K562 (cell line): ENCODE data around the gene NACAD. TPM values are rescaled to one million over a fixed set of nuclear protein-coding genes. Genes with fewer than 3 reads are reported as not detected.

ENCODE experiments used
- ATAC-seq: fragments of 200-7000 bp; cut with Tn5 transposase; 3 replicates; pipeline ENCODE4 v1.9.1; 2020; ENCODE audit warnings: moderate library complexity
- BruUV-seq: library from RNA; stranded (reverse); fragments of 400-500 nt; replicated peaks from 2 replicates; lab custom pipeline; 2021; lab: Mats Ljungman, UMichigan
- CTCF ChIA-PET: fragments of 300-600 bp; formaldehyde crosslinking; extraction: SDS; loops from one replicate; lab custom pipeline; 2021; ENCODE audit warnings: low intra/inter-chr PET ratio; lab: Yijun Ruan, JAX
- POLR2A ChIA-PET: fragments of 300-600, 350-650 bp; sonication (Branson Sonifier 250); formaldehyde crosslinking; extraction: SDS; loops from one replicate; lab custom pipeline; 2021; ENCODE audit warnings: antibody characterized with exemption, inconsistent platforms; lab: Yijun Ruan, JAX
- DNase-seq, 4 experiments: peaks; one replicate each; pipeline versions ENCODE4 v3.0.0 to v3.0.0-alpha.2; 2011 to 2018; ENCODE audit warnings: low spot score in 3 of 4, mixed read lengths in 3 of 4; ENCODE audit errors: extremely low read depth in 1 of 4
- FAIRE-seq: peaks from 2 replicates; lab custom pipeline; 2011; peaks lifted over from hg19 to GRCh38; lab: Jason Lieb, UNC
- H2AFZ ChIP-seq: 2 replicates; pipeline ENCODE4 v1.6.0; 2011; ENCODE audit warnings: low read depth, low read length, control low read depth, inconsistent platforms
- H3K27ac ChIP-seq: fragments of 200-600 bp; 3 replicates; pipeline ENCODE4 v1.8.0; 2011; ENCODE audit warnings: low read depth, mild to moderate bottlenecking, control low read depth, inconsistent platforms, low read length, moderate library complexity, mixed read lengths; ENCODE audit errors: extremely low read depth
- H3K27me3 ChIP-seq, 2 experiments: fragments of 300-600 bp in 1 of 2; 2 replicates in 1 of 2; 3 replicates in 1 of 2; pipeline versions ENCODE4 v1.6.0 to v1.8.0; 2011; ENCODE audit warnings: inconsistent platforms in 2 of 2, low read length in 2 of 2, mild to moderate bottlenecking in 1 of 2, mixed read lengths in 1 of 2, moderate library complexity in 1 of 2; ENCODE audit not compliant: control insufficient read depth in 2 of 2, insufficient read depth in 2 of 2
- H3K36me3 ChIP-seq: fragments of 300-600 bp; 3 replicates; pipeline ENCODE4 v1.8.0; 2011; ENCODE audit warnings: mild to moderate bottlenecking, low read length, inconsistent platforms; ENCODE audit not compliant: control insufficient read depth, insufficient read depth
- H3K4me1 ChIP-seq, 2 experiments: fragments of 200-600 bp in 1 of 2; replicated peaks in 1 of 2; 2 replicates in 1 of 2; 3 replicates in 1 of 2; pipeline versions ENCODE4 v1.5.1 to v1.8.0; 2011; ENCODE audit warnings: inconsistent platforms in 2 of 2, low read length in 2 of 2, mild to moderate bottlenecking in 1 of 2, mixed read lengths in 1 of 2, moderate library complexity in 1 of 2; ENCODE audit not compliant: control insufficient read depth in 2 of 2, insufficient read depth in 2 of 2
- H3K4me2 ChIP-seq: 2 replicates; pipeline ENCODE4 v1.6.1; 2011; ENCODE audit warnings: low read length, control low read depth, inconsistent platforms, mixed read lengths; ENCODE audit not compliant: insufficient read depth
- H3K4me3 ChIP-seq: fragments of 200-600 bp; sonication (generic), shearing (Covaris generic); 2 replicates; pipeline ENCODE4 v1.5.1; 2016; ENCODE audit warnings: control low read depth, inconsistent platforms
- H3K79me2 ChIP-seq: fragments of 200-600 bp; 3 replicates; pipeline ENCODE4 v1.8.0; 2011; ENCODE audit warnings: low read length, inconsistent platforms; ENCODE audit not compliant: control insufficient read depth, insufficient read depth
- H3K9ac ChIP-seq, 2 experiments: 2 replicates each; pipeline versions ENCODE4 v1.6.0 to v1.6.1; 2011; ENCODE audit warnings: low read depth in 2 of 2, low read length in 2 of 2, control low read depth in 1 of 2, inconsistent platforms in 1 of 2, mild to moderate bottlenecking in 1 of 2, mixed read lengths in 1 of 2; ENCODE audit not compliant: insufficient read depth in 1 of 2
- H3K9me1 ChIP-seq: one replicate; pipeline ENCODE4 v1.6.0; 2011; ENCODE audit warnings: inconsistent platforms, mild to moderate bottlenecking, low read length, moderate library complexity; ENCODE audit not compliant: control insufficient read depth, insufficient read depth
- H3K9me3 ChIP-seq: replicated peaks from 2 replicates; pipeline ENCODE4 v1.5.1; 2011; ENCODE audit warnings: low read depth, low read length, inconsistent platforms; ENCODE audit not compliant: control insufficient read depth, insufficient read depth
- H4K20me1 ChIP-seq: replicated peaks from 2 replicates; pipeline ENCODE4 v1.6.1; 2011; ENCODE audit warnings: low read length, inconsistent platforms, mixed read lengths; ENCODE audit not compliant: control insufficient read depth, insufficient read depth
- FOXP4 ChIP-seq: sonication (generic); formaldehyde crosslinking; IDR thresholded peaks from 2 replicates; pipeline ENCODE4 v1.8.0; 2022; ENCODE audit warnings: mild to moderate bottlenecking, missing genetic modification reagents, borderline replicate concordance
- NR3C1 ChIP-seq: sonication (generic); formaldehyde crosslinking; IDR thresholded peaks from 2 replicates; pipeline ENCODE4 v1.8.1; 2022; ENCODE audit warnings: missing genetic modification reagents
- ZNF197 ChIP-seq: fragments of 200-800 bp; sonication (Bioruptor generic); IDR thresholded peaks from 2 replicates; pipeline ENCODE4 v1.6.1; 2016; ENCODE audit warnings: low read depth, missing genetic modification characterization, missing compliant biosample characterization
- WGBS: fragments of 100-300 bp; shearing (Covaris generic); methylation state at CpG from one replicate; pipeline ENCODE4 v1.1.6; 2016; ENCODE audit warnings: low coverage, mixed read lengths; ENCODE audit not compliant: insufficient coverage; ENCODE audit errors: missing lambda C conversion rate; 5-methylcytosine and 5-hydroxymethylcytosine counted together
- in situ Hi-C: fragments of 300-500 bp; cut with MboI; formaldehyde crosslinking; loops from 4 replicates; pipeline ENCODE4 v1.15.0; 2018; ENCODE audit warnings: inconsistent platforms, mixed read lengths
- intact Hi-C: fragments of 100-400 bp; cut with micrococcal nuclease; formaldehyde crosslinking; loops from 2 replicates; pipeline ENCODE4 v1.14.2; 2022
- polyA plus RNA-seq, 8 experiments: library from polyadenylated mRNA; depleted of rRNA in 4 of 8; stranded (reverse) in 5 of 8; unstranded in 3 of 8; fragments of >200 nt; fragmentation: Nextera tagmentation in 2 of 8; fragmentation: Illumina TruSeq in 1 of 8; extraction: Ambion mirVana in 2 of 8; extraction: Trizol in 1 of 8; gene quantifications; 2 replicates each; pipeline versions ENCODE4 v1.2.1 to v1.2.3, GENCODE V29; 2011 to 2014; ENCODE audit warnings: inconsistent platforms in 1 of 8, missing spikeins in 1 of 8
- total RNA-seq, 7 experiments: library from RNA; depleted of rRNA in 6 of 7; stranded (reverse); fragments of >200 nt in 6 of 7; fragmentation: Illumina TruSeq in 2 of 7; extraction: Trizol in 2 of 7; gene quantifications; 2 replicates each; pipeline versions ENCODE4 v1.2.1 to v1.2.3, GENCODE V29; 2011 to 2021; ENCODE audit warnings: low replicate concordance in 1 of 7

Gene NACAD
- total and polyA plus RNA-seq, 9 of the 15 experiments (the other 6 are each of a cell fraction or from before 2014, with no cell fraction given), result under 0.01 to 0.03 (median 0.02) TPM; not detected in 5

- POLR2A ChIA-PET, result no interaction called here
- no peaks in the 10 kb centered on the region for H3K9me1 ChIP-seq
- peaks cover 49% of the 10 kb centered on the region for H3K36me3 ChIP-seq
- H4K20me1 ChIP-seq, result peaks cover 15% of the 10 kb centered on the region
- FAIRE-seq (no peak), ATAC-seq (no peak), DNase-seq (no peak)
- no peak overlapping the region for H3K27ac ChIP-seq
- H2AFZ ChIP-seq, result no peak overlapping the region
- no TSS peak for BruUV-seq
- peaks cover 0 to 3% of the 10 kb centered on the region in 2 experiments; a peak in 1 of 5 replicates for H3K4me1 ChIP-seq
- H3K4me3 ChIP-seq, result no peak overlapping the region
- 0 out of 4 replicates have a peak overlapping the region, but pooled peaks of 1 of the 2 experiments have one; percentile 65 for H3K9ac ChIP-seq
- intact Hi-C loops, result no loop called here
- CTCF ChIA-PET, result no interaction called here
- no peaks in the 10 kb centered on the region for H3K27me3 ChIP-seq
- in situ Hi-C loops, result no loop called here
- 93% methylated on average over 5 of the region's 5 CpGs for WGBS
- TF ChIP-seq ZNF197 (CRISPR knock-in tag) (no peak), FOXP4 (CRISPR knock-in tag) (no peak), NR3C1 (no peak)
- no peaks in the 10 kb centered on the region for H3K9me3 ChIP-seq
- H3K4me2 ChIP-seq, result no peak overlapping the region
- H3K79me2 ChIP-seq, result peaks cover 47% of the 10 kb centered on the region
These were observed 50.9 kb downstream of the NACAD start for GRCh38 chr7:45037876-45038275.
